Measurements from ENCODE around the gene ECEL1. TPM values are rescaled to one million over a fixed set of nuclear protein-coding genes. Genes with fewer than 3 reads are reported as not detected.

The ECEL1 gene
- total and polyA plus RNA-seq, 9 of the 15 experiments (the other 6 are each of a cell fraction or from before 2014, with no cell fraction given): 0.09 TPM; not detected in 8

GRCh38 chr2:232494542-232494941, 6.9 kb upstream of the ECEL1 start (continued):
- no peak for TF ChIP-seq FOXO4 (CRISPR knock-in tag; IDR thresholded peaks at IDR 0.05)
- no peak for TF ChIP-seq SMARCA4 (IDR thresholded peaks at IDR 0.05)
- TF ChIP-seq BRD9 (IDR thresholded peaks at IDR 0.05; ENCODE audit: low read depth, partially characterized antibody): no peak
- no peak for TF ChIP-seq CCNT2 (IDR thresholded peaks at IDR 0.05; ENCODE audit: borderline replicate concordance, extremely low read depth, insufficient read length, low read depth, low read length)
- no peak for TF ChIP-seq ARID3A (IDR thresholded peaks at IDR 0.05; ENCODE audit: borderline replicate concordance, low read depth, low read length)
- no peak for TF ChIP-seq PHF21A (IDR thresholded peaks at IDR 0.05; ENCODE audit: borderline replicate concordance, low read depth)
- TF ChIP-seq ZNF232 (CRISPR knock-in tag; IDR thresholded peaks at IDR 0.05): no peak
- TF ChIP-seq, protein P1, sequence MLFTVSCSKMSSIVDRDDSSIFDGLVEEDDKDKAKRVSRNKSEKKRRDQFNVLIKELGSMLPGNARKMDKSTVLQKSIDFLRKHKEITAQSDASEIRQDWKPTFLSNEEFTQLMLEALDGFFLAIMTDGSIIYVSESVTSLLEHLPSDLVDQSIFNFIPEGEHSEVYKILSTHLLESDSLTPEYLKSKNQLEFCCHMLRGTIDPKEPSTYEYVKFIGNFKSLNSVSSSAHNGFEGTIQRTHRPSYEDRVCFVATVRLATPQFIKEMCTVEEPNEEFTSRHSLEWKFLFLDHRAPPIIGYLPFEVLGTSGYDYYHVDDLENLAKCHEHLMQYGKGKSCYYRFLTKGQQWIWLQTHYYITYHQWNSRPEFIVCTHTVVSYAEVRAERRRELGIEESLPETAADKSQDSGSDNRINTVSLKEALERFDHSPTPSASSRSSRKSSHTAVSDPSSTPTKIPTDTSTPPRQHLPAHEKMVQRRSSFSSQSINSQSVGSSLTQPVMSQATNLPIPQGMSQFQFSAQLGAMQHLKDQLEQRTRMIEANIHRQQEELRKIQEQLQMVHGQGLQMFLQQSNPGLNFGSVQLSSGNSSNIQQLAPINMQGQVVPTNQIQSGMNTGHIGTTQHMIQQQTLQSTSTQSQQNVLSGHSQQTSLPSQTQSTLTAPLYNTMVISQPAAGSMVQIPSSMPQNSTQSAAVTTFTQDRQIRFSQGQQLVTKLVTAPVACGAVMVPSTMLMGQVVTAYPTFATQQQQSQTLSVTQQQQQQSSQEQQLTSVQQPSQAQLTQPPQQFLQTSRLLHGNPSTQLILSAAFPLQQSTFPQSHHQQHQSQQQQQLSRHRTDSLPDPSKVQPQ (CRISPR knock-in tag; IDR thresholded peaks at IDR 0.05; ENCODE audit: borderline replicate concordance): no peak
